GM15510 (cell line): Measurements from ENCODE around the gene PAIP1.

ENCODE experiments used
- POLR2A ChIP-seq: IDR thresholded peaks from 3 replicates; pipeline ENCODE4 v1.6.1; 2011; ENCODE audit warnings: borderline replicate concordance; ENCODE audit not compliant: insufficient read length; ENCODE audit errors: extremely low read depth

PAIP1 gene

GRCh38 chr5:43497311-43498104, 59.4 kb downstream of the PAIP1 start:
- TF ChIP-seq POLR2A, result no peak

GRCh38 chr5:43491326-43491725, 65.6 kb downstream of the PAIP1 start:
- no peak for TF ChIP-seq POLR2A

- no peak for TF ChIP-seq POLR2A
Observed at GRCh38 chr5:43486353-43486752, 70.5 kb downstream of the PAIP1 start.

- no peak for TF ChIP-seq POLR2A
Observed at GRCh38 chr5:43485406-43485805, 71.5 kb downstream of the PAIP1 start.

- TF ChIP-seq POLR2A, result no peak
Observed at GRCh38 chr5:43484106-43484849, 72.6 kb downstream of the PAIP1 start.

GRCh38 chr5:43483298-43484105, 73.4 kb downstream of the PAIP1 start, which contains the start of gene TMEM267:
TMEM267 (minus strand) TSS chr5:43483865; CDS start chr5:43453969, 29,896 bp downstream.
- peak; percentile 85 for TF ChIP-seq POLR2A

GRCh38 chr5:43482490-43483297, 74.2 kb downstream of the PAIP1 start:
- TF ChIP-seq POLR2A, result no peak
